ENCODE data around the gene SLF1.

GRCh38 chr5:94674490-94675382 lies 56.3 kb downstream of the SLF1 start:
- no peak for TF ChIP-seq CTCF (IDR thresholded peaks at IDR 0.05)
- no peak for TF ChIP-seq EZH2 (IDR thresholded peaks at IDR 0.05)
